Astrocyte (in vitro differentiated cells and primary cell): Measurements from ENCODE around the gene GNG12.

Experiments used
- CTCF ChIP-seq: IDR thresholded peaks from 2 replicates; pipeline ENCODE4 v1.5.1; 2011; ENCODE audit warnings: low read depth, mild to moderate bottlenecking, inconsistent platforms, low read length, moderate library complexity; ENCODE audit not compliant: insufficient read depth
- EZH2 ChIP-seq: IDR thresholded peaks from 2 replicates; pipeline ENCODE4 v1.6.1; 2012; ENCODE audit warnings: mild to moderate bottlenecking, low read length, inconsistent platforms; ENCODE audit not compliant: insufficient read depth

DNA sequence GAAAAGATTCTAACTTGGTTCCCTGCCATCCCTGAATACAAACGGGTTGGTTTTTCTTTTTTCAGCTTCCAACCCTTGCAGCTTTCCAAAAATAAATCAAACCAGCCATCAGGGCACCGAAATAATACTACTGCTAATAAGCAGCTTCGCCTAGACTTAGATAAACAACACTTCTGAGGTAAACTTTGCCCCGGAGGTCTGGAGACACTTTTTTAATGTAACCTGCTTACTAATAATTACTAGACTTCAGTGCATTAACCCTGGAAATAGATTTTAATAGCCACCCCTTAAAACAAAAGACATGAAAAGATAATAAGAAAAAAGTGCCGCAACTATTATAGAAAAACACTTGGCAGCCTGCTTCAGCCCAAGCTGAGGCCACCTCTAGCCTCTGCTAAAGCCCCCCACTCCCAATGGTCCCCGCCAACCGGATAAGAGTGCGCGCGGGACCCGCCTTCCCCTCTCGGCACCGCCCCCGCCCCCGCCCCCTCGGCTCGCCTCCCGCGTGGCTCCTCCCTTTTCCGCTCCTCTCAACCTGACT lies 148.7 kb downstream of the GNG12 start:
- TF ChIP-seq CTCF (no peak), EZH2 (no peak)
